ENCODE data around the gene ASPDH. TPM values are rescaled to one million over a fixed set of nuclear protein-coding genes. Genes with fewer than 3 reads are reported as not detected.

ASPDH gene
- polyA plus RNA-seq, 1 donor (not counting 4 experiments of a cell fraction or from before 2014, with no cell fraction given) = not detected

DNA sequence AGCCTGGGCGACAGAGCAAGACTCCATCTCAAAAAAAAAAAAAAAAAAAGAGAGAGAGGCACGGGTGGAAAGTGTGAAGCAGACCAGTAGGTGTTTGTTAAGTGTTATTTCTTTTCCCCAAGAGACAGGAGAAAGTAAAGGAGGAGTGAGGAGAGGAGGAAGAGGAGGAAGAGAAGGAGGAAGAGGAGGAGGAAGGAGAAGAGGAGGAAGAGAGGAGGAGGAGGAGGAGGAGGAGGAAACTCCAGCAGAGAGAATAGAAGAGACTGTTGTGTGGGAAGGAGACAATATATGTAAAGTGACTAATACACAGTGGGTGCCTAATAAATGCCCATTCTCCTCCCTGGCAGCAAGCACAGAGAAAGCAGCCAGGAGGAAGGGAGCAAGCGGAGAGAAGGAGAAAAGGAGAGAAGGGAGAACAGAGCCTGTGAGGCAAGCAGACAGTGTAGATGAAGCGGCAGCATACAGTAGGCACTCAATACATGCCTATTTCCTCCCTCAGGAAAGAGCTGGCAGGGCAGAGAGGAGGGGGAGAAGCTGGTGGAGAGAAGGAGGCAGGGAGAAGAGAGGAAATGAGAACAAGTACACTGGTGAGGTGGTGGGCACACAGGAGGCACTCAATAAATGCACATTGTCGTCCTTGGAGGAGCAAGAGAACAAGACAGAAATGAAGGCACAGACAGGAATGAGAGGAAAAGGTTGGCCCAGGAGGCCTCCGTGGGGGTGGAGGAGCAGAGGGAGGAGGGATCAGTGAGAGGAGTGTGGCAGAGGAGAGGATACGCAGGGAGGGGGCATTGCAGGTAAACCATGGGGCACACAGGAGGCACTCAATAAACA is 19.3 kb downstream of the ASPDH start:
- Histone ChIP-seq H3K4me3 (ENCODE audit: control insufficient read depth in 2 of 3, extremely low read depth in 1 of 3, insufficient read depth in 2 of 3, low read depth in 1 of 3, low read length in 3 of 3) (no peak overlapping the region), H3K79me2 (ENCODE audit: control insufficient read depth, insufficient read depth, low read length) (no peaks in the 10 kb centered on the region), H4K20me1 (ENCODE audit: control insufficient read depth, extremely low read depth, insufficient read depth, low read length) (no peaks in the 10 kb centered on the region), H3K27ac (ENCODE audit: control insufficient read depth, insufficient read depth, low read length) (no peak overlapping the region), H3K9me3 (ENCODE audit: control insufficient read depth, low read depth, low read length) (no peaks in the 10 kb centered on the region), H3K9ac (ENCODE audit: control insufficient read depth, extremely low read depth, insufficient read depth, low read length) (no peak overlapping the region), H3K36me3 (ENCODE audit: control insufficient read depth in 2 of 2, extremely low read depth in 1 of 2, insufficient read depth in 2 of 2, low read length in 2 of 2) (no peaks in the 10 kb centered on the region), H2AFZ (ENCODE audit: control insufficient read depth, low read length) (no peak overlapping the region), H3K4me2 (ENCODE audit: control insufficient read depth, extremely low read depth, insufficient read depth, low read depth, low read length) (no peak overlapping the region), H3K4me1 (ENCODE audit: control insufficient read depth, extremely low read depth, insufficient read depth, low read length) (no peaks in the 10 kb centered on the region), H3K27me3 (ENCODE audit: control insufficient read depth, extremely low read depth, insufficient read depth, low read length) (peaks cover 40% of the 10 kb centered on the region), H3K9me1 (ENCODE audit: control insufficient read depth, extremely low read depth, insufficient read depth, low read length) (no peaks in the 10 kb centered on the region)
- dilution Hi-C loops (cut with MboI; ENCODE audit: extremely low pct_ligation_motif_present, low sequenced_read_pairs) = no loop called here
- DNase-seq (ENCODE audit: low read depth, low spot score) = no peak
- FAIRE-seq = no peak
- no peak for TF ChIP-seq CTCF (optimal IDR thresholded peaks at IDR 0.05 in 1 of 3, IDR thresholded peaks at IDR 0.05 in 1 of 3, conservative IDR thresholded peaks at IDR 0.05 in 1 of 3; ENCODE audit: extremely low read depth in 1 of 3, insufficient read depth in 2 of 3, low read length in 3 of 3)
- no peak for TF ChIP-seq EZH2 (IDR thresholded peaks at IDR 0.05; ENCODE audit: low read length)

- no peak overlapping the region for H3K9ac ChIP-seq (ENCODE audit: control insufficient read depth, extremely low read depth, insufficient read depth, low read length)
- no peaks in the 10 kb centered on the region for H3K9me1 ChIP-seq (ENCODE audit: control insufficient read depth, extremely low read depth, insufficient read depth, low read length)
- no peaks in the 10 kb centered on the region for H3K9me3 ChIP-seq (ENCODE audit: control insufficient read depth, low read depth, low read length)
- no peaks in the 10 kb centered on the region for H4K20me1 ChIP-seq (ENCODE audit: control insufficient read depth, extremely low read depth, insufficient read depth, low read length)
- H2AFZ ChIP-seq (ENCODE audit: control insufficient read depth, low read length) = no peak overlapping the region
- no peaks in the 10 kb centered on the region for H3K79me2 ChIP-seq (ENCODE audit: control insufficient read depth, insufficient read depth, low read length)
- H3K27ac ChIP-seq (ENCODE audit: control insufficient read depth, insufficient read depth, low read length) = no peak overlapping the region
- dilution Hi-C loops (cut with MboI; ENCODE audit: extremely low pct_ligation_motif_present, low sequenced_read_pairs) = no loop called here
- no peak overlapping the region for H3K4me2 ChIP-seq (ENCODE audit: control insufficient read depth, extremely low read depth, insufficient read depth, low read depth, low read length)
- TF ChIP-seq EZH2 (IDR thresholded peaks at IDR 0.05; ENCODE audit: low read length) (no peak), CTCF (optimal IDR thresholded peaks at IDR 0.05 in 1 of 3, IDR thresholded peaks at IDR 0.05 in 1 of 3, conservative IDR thresholded peaks at IDR 0.05 in 1 of 3; ENCODE audit: extremely low read depth in 1 of 3, insufficient read depth in 2 of 3, low read length in 3 of 3) (no peak)
- no peak overlapping the region for H3K4me3 ChIP-seq (ENCODE audit: control insufficient read depth in 2 of 3, extremely low read depth in 1 of 3, insufficient read depth in 2 of 3, low read depth in 1 of 3, low read length in 3 of 3)
- no peak for DNase-seq (ENCODE audit: low read depth, low spot score)
- H3K4me1 ChIP-seq (ENCODE audit: control insufficient read depth, extremely low read depth, insufficient read depth, low read length) = no peaks in the 10 kb centered on the region
- peaks cover 47% of the 10 kb centered on the region for H3K27me3 ChIP-seq (ENCODE audit: control insufficient read depth, extremely low read depth, insufficient read depth, low read length)
- no peak for FAIRE-seq
- H3K36me3 ChIP-seq (ENCODE audit: control insufficient read depth in 2 of 2, extremely low read depth in 1 of 2, insufficient read depth in 2 of 2, low read length in 2 of 2) = no peaks in the 10 kb centered on the region
These were observed 20.5 kb downstream of the ASPDH start for GRCh38 chr19:50493171-50493570.

All from keratinocyte (primary cell).